BE2C (cell line): Measurements from ENCODE around the gene SLC28A1.

Source experiments
- DNase-seq: peaks from one replicate; pipeline ENCODE4 v3.0.0-alpha.2; 2020
- H3K27me3 ChIP-seq: fragments of 250-450 bp; sonication (Bioruptor Pico); 2 replicates; pipeline ENCODE4 v1.5.1; 2020; ENCODE audit warnings: mild to moderate bottlenecking
- H3K36me3 ChIP-seq: fragments of 250-450 bp; sonication (Bioruptor Pico); 2 replicates; pipeline ENCODE4 v1.5.1; 2020; ENCODE audit warnings: mild to moderate bottlenecking
- H3K4me1 ChIP-seq: fragments of 250-450 bp; sonication (Bioruptor Pico); 2 replicates; pipeline ENCODE4 v1.5.1; 2020
- H3K4me3 ChIP-seq: 2 replicates; pipeline ENCODE4 v1.5.1; 2011; ENCODE audit warnings: low read depth, low read length
- H3K9me3 ChIP-seq: fragments of 250-450 bp; sonication (Bioruptor Pico); 2 replicates; pipeline ENCODE4 v1.5.1; 2020
- TF ChIP-seq, protein P1 (sequence below): IDR thresholded peaks from 2 replicates; pipeline ENCODE4 v1.5.1; 2012; ENCODE audit warnings: mild to moderate bottlenecking, low read depth, low read length

The SLC28A1 gene

DNA sequence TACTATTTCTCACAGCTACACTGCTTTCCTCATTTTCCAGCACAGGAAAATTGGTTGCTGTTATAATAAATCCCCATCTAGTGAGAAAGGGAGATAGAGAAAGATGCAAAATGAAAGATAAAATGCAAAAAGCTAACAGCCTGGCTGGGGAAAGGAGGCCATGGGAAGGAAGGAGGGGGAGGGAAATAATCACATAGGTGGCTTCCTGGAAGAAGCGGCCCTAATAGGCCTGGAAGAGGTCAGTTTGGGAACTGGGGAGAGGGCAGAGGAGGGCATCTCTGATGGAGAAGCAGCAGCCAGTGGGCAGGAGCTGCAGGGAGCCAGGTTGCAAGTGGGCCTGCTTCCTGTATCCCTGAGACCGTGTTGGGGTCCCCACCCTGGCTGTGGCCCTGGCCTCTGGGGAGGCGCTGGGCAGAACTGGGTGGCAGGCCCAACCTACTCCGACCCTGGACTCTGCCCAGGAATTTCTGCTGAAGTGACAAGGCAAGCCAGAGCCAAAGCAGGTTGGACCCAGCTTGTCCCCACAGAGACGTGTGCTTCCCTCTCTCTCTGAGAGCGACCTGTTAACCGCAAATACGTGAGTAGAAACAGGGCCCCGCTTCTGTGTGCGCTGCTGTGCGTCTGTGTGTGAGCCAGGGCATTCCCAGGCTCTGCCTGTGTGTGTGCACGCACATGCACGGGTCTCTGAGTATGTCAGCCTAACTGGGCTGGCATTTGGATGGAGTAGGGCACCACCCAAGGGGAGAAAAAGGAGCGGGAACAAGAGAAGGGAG lies 1.9 kb downstream of the SLC28A1 start:
- Histone ChIP-seq H3K4me1 (no peaks in the 10 kb centered on the region), H3K4me3 (no peak overlapping the region), H3K36me3 (no peaks in the 10 kb centered on the region), H3K27me3 (no peaks in the 10 kb centered on the region), H3K9me3 (no peaks in the 10 kb centered on the region)
- TF ChIP-seq, protein P1, sequence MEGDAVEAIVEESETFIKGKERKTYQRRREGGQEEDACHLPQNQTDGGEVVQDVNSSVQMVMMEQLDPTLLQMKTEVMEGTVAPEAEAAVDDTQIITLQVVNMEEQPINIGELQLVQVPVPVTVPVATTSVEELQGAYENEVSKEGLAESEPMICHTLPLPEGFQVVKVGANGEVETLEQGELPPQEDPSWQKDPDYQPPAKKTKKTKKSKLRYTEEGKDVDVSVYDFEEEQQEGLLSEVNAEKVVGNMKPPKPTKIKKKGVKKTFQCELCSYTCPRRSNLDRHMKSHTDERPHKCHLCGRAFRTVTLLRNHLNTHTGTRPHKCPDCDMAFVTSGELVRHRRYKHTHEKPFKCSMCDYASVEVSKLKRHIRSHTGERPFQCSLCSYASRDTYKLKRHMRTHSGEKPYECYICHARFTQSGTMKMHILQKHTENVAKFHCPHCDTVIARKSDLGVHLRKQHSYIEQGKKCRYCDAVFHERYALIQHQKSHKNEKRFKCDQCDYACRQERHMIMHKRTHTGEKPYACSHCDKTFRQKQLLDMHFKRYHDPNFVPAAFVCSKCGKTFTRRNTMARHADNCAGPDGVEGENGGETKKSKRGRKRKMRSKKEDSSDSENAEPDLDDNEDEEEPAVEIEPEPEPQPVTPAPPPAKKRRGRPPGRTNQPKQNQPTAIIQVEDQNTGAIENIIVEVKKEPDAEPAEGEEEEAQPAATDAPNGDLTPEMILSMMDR, result no peak
- DNase-seq, result no peak

DNA sequence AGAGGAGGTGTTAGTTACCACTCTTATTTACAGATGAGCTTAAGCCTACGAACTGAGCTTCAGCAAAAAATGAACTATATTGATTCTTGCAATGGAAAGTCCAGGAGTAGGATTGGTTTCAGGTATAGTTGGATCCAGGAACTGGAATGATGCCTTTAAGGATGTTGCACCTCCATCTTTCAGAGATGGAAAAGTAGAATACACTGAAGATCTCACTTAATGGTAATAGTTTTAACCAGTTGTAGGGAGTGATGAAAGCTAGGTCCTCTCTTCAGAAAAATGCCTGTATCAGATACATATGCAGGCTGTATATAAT lies 2.5 kb downstream of the SLC28A1 start:
- Histone ChIP-seq H3K27me3 (no peaks in the 10 kb centered on the region), H3K9me3 (no peaks in the 10 kb centered on the region), H3K36me3 (no peaks in the 10 kb centered on the region), H3K4me1 (no peaks in the 10 kb centered on the region), H3K4me3 (no peak overlapping the region)
- TF ChIP-seq, protein P1, result no peak
- no peak for DNase-seq

- H3K9me3 ChIP-seq, result no peaks in the 10 kb centered on the region
- H3K4me3 ChIP-seq, result no peak overlapping the region
- no peaks in the 10 kb centered on the region for H3K27me3 ChIP-seq
- no peaks in the 10 kb centered on the region for H3K4me1 ChIP-seq
- TF ChIP-seq, protein P1, result no peak
- no peak for DNase-seq
- no peaks in the 10 kb centered on the region for H3K36me3 ChIP-seq
Observed at GRCh38 chr15:84887938-84888337, 3.5 kb downstream of the SLC28A1 start.

- H3K4me3 ChIP-seq, result no peak overlapping the region
- no peaks in the 10 kb centered on the region for H3K27me3 ChIP-seq
- no peaks in the 10 kb centered on the region for H3K36me3 ChIP-seq
- DNase-seq, result no peak
- TF ChIP-seq, protein P1, result no peak
- H3K9me3 ChIP-seq, result no peaks in the 10 kb centered on the region
- H3K4me1 ChIP-seq, result no peaks in the 10 kb centered on the region
Observed at GRCh38 chr15:84888639-84889038, 4.2 kb downstream of the SLC28A1 start.

- TF ChIP-seq, protein P1, result no peak
- H3K4me3 ChIP-seq, result no peak overlapping the region
- DNase-seq, result no peak
- no peaks in the 10 kb centered on the region for H3K9me3 ChIP-seq
- H3K27me3 ChIP-seq, result no peaks in the 10 kb centered on the region
- no peaks in the 10 kb centered on the region for H3K36me3 ChIP-seq
- no peaks in the 10 kb centered on the region for H3K4me1 ChIP-seq
Observed at GRCh38 chr15:84889313-84889990, 5.0 kb downstream of the SLC28A1 start.

GRCh38 chr15:84889991-84890669 lies 5.7 kb downstream of the SLC28A1 start:
- no peaks in the 10 kb centered on the region for H3K9me3 ChIP-seq
- TF ChIP-seq, protein P1, result no peak
- no peaks in the 10 kb centered on the region for H3K4me1 ChIP-seq
- H3K27me3 ChIP-seq, result no peaks in the 10 kb centered on the region
- H3K4me3 ChIP-seq, result no peak overlapping the region
- no peaks in the 10 kb centered on the region for H3K36me3 ChIP-seq
- no peak for DNase-seq
